Central memory CD4-positive, alpha-beta T cell (primary cell): ENCODE measurements around the gene GSDME.

Experiments used
- DNase-seq: peaks from one replicate; pipeline ENCODE4 v3.0.0; 2022

GSDME gene

DNA sequence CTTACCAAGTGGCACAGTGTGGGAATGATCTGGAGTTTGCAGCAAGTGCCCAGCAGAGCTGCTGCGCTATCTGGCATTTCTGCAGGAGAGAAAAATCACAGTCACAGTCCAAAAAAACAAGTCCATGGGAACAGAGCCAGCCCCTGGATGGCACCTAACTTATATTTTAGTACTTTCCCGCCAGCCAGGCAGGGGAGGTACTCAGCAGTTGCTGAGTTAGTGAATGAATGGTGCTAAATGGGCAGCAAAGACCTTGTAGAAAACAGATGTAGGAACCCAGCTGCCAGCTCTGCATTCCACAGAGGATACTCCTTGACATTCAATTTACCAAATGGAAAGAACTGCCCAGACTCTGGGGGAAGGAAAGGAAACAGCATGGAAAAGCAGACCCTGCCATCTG lies 54.5 kb downstream of the GSDME start:
- DNase-seq: no peak

DNA sequence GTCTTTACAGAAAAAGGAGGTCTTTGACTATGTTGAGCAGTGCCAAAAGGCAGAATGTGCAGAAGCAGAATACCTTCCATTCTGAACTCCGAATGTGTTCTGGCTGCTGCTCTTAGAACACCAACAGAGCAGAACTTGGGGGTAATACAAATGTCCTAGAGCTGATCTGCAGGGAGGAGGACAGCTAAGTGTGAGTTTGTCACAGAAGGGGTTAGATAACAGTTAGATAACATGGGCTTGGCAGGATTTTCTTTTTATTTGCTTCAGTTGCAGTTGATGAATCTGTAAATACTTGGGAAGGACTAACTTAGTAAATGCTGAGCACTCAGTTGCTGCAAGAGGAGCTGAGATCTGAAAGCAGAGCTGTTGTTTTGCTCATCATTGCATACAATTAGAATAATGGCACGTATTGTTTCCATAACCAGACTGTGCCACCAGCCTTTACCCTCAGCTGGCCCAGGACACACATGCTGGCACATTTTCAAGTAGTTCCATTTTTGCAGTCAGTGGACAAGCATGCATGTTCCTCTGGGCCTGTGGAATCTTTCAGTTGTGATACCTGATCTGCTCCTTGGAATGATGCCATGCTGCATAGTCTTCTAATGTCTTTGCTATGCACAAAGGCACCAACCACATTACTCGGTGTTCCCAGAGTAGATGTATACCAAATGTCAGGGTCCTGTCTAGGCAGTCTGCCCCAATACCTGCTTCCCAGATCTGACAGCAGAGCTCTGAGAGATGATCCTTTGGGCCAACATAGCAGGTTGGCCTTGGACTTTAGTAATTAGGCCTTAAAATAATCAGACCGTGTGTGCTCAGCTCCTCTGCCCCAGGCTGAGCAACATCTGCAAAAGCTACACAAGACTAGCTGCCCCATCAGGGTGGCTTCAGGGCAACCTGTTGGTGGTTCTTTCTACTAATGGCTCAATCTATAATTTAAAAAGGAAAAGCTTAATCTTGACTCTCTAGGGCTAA lies 55.7 kb downstream of the GSDME start:
- no peak for DNase-seq

DNA sequence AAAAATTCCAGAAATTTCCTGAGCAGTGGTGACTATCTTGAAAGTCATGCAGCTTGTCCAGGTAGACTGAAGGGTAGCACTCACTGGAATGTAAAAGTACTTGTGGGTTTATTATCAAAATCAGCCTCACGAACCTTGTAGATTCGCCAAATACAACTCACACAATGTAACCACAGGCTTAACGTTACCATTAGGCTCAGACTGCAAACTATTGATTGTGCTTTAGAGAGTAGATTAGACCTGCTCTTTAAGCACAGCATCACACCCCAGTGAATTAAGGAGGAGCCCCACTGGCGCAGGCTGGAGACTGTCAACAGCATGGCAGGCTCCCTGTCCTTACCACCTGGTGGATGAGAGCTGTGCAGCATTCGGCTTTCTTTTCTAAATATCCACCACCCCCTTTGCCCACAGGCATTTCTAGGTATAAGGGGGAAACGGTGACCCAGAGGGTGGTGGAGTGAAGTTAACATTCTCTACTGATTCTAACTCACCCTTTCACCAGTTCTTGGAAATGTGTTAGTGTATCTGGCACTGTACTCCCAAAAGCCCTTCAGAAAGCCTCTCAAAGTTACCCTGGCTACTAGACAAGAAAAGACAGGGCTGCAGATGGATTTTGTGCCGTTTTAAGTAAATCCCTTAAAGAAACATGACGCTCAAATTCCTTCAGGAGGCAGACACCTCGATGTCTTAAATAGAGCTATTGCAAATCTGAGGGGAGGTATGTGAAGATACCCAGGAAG lies 56.6 kb downstream of the GSDME start:
- no peak for DNase-seq

DNA sequence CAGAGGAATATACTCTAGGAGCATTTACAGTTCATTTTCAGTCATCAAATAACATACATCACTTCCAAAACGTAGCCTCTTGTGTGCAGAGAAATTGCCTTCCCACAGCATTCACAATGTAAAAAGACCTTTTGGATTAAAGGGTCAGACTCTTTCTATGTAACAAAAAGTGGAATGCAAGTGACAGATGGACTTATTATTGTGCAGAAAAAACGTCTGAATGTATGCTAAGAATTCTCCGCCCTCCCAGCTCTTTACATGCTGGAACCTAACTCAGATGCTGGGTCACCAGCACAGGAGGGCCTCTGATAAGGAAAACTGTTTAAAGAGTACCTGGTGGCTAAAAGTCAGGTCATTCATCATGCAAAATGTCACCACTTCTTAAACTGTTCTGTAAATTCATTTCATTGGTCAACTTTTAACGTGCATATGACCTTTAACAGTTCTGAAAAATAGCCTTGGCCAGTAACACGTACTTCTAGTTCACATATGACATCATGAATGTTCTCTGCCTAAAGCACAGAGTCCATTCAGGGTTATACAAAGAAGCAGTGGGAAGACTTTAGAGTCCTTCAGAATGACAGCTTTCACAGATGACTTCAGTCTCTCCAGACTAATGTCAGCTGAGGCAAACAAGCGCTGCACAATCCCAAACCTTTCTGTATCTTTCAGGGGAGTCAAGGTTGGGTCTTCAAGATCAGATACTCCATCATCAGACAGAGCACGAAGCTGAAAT lies 58.6 kb downstream of the GSDME start:
- DNase-seq: no peak

DNA sequence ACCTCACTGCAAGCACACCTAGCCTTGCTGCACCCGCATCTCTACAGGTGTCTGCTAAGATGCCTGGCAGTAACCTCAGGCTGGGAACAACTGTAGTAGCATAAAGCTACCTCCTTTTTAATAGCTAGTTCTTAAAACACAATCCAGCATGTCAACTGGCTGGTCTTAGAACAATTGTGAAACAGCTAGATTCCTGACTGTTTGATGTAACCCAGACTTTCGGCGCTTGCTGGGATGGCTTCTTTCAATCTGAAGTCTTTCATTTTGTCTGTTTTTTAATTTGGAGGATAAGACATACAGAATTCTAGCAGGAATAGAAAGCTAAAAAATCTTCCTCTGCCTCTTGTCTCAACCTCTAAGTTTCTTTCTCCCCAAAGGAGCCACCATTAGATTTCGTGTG lies 59.8 kb downstream of the GSDME start:
- DNase-seq: no peak

DNA sequence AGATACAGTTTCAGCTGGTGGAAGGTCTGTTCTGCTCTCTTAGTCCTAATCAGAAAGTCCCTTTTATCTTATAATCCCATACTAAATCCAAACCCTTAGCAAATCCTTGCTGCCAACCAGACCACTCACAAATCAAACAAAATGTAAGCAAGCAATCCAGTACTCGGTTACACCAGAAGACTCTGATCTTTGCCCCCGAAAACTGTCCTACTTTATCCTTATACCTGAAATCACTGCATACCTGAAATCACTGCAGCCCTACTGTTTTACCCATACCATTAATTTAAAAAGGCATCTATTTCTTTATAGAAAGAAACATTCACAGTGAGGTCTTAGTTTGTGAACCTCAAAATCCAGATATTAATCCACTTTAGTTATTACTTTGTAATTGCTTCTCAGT lies 64.7 kb downstream of the GSDME start:
- no peak for DNase-seq

DNA sequence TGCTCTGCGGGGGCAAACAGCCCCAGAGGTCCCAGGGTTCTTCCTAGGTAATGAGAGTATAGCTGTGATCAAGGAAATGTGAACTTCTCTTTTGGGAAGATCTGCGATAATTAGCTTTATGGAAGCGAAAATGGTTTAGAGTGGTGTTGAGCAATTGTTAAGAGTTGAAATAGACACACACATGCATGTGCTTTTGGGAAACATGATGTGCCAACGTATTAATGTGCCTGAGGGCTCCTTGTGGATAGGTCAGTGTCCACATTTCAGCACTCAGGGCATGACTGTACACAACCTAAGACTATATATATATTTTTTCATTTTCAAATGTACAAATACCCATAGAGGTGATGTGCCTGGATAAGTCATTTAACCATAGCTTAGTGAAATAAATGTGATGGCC lies 67.0 kb downstream of the GSDME start:
- no peak for DNase-seq

GRCh38 chr7:24685708-24686107 lies 71.6 kb downstream of the GSDME start:
- no peak for DNase-seq

DNA sequence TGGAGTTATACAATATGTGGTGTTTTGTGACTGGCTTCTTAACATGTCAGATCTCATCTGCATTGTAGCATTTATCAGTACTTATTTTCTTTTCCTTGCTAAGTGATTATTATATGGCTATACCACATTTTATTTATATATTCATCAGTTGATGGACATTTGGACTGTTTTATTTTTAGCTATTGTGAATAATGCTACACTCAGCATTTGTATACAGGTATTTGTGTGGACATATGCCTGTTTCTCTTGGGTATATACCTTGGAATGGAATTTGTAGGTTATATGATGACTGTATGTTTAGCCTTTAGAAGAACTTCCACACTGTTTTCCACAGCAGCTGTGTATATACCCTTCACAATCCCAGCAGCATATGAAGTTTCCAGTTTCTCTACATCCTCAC lies 86.5 kb downstream of the GSDME start:
- DNase-seq: no peak

DNA sequence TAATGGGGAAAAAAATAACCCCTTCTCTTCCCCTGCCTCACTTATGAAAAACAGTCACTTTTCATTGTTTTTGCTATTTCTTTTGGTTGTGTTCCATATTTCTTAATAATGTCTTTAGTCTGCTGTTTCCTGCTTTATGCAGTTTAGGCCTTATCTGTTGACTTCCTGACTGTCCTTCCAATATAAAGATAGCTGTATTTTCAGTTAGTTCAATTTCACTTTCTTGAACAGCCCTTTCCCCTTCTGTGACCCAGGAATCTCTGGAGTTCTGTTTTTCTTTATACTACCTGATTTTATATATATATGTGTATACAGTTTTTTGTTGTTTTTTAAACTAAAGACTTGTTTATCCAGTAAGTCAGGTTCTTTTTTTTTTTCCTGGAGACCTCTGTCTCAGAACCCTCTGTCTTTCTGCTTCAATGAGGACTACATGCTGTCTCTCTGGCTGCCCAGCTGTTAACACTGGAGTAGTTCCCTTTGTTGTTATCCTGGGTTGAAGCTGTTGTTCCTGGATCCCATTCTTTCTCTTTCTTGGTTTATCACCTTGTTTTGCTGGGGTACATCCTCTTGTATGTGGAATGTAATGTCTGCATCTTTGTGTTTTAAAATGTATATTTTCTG lies 87.2 kb downstream of the GSDME start:
- no peak for DNase-seq

- no peak for DNase-seq
Measured at GRCh38 chr7:24668927-24669635, 88.2 kb downstream of the GSDME start.

DNA sequence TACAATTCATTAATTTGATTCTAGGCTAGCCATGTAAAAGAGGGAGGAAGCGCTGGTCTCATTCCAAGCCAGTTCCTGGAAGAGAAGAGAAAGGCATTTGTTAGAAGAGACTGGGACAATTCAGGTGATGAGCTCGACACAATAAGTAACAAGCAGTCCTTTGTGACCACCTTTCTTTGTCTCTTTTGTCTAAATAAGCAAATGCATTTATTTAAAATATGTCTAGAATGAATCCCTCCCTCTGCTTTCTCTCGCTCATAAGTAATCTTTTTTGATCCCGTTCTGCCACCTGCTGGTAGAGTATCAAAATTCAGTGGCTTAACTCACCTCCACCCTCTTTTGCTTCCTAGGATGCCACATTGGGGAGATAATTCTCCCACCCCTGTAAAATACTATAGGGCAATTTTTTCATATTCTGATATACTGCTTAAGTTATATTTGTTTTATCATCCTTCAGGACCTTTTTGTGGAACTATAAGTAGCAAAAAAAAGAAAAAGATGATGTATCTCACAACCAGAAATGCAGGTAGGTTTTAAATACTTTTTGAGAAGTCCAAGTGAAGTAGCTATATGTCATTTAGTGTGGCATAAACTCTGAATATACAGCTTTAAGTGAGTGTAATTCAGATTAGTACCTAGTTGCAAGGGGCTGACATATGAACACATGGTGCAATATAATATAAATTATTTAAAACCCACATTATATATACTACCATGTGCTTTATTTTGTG lies 91.5 kb downstream of the GSDME start:
- DNase-seq: peak; percentile 28

- no peak for DNase-seq
Measured at GRCh38 chr7:24660546-24660945, 96.7 kb downstream of the GSDME start.

DNA sequence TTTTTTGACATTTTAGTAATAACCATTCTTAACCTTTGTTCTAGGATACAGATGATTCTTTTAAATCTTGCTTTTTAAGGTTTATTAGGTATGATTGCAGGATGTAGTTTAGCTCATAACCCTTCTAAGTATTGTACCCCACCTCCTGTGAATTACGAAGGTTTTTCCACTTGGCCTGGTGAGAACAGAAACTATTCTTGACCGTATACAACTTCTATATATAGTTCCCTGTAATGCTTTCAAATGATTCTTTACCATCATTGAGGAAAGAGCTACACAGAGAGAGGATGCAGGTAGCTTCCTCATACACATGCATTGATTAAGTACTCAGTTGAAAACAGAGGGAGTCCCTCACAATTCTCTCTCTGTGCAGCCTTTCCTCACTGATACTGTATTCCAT lies 97.8 kb downstream of the GSDME start:
- no peak for DNase-seq

DNA sequence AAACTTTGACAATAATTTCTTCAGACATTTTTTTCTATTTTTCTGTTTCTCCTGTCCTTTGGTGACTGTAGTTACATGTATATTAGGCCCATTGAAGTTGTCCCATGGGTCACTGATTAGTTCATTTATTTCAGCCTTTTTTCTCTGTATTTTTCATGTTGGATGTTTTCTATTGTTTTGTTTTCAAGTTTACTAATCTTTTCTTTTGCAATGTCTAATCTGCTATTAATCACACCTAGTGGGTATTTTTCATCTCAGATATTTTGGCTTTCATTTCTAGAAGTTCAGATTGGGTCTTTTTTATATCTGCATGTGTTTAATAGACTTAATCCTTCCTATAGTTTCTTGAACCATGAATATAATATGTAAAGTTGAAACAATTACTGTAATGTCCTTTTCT lies 99.3 kb downstream of the GSDME start:
- no peak for DNase-seq

DNA sequence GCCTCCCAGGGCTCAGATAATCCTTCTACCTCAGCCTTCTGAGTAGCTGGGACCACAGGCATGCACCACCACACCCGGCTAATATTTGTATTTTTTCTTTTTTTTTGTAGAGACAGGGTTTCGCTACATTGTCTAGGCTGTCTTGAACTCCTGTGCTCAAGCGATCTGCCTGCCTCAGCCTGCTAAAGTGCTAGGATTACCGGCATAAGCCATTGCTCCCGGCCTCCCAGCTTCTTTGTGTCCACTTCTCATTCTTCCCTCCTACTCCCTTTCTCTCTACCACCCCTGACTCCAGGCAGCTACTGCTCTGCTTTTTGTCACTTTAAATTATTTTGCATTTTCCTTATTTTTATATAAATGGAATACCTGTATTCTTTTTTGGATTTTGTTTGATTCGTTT lies 100.7 kb downstream of the GSDME start:
- no peak for DNase-seq

DNA sequence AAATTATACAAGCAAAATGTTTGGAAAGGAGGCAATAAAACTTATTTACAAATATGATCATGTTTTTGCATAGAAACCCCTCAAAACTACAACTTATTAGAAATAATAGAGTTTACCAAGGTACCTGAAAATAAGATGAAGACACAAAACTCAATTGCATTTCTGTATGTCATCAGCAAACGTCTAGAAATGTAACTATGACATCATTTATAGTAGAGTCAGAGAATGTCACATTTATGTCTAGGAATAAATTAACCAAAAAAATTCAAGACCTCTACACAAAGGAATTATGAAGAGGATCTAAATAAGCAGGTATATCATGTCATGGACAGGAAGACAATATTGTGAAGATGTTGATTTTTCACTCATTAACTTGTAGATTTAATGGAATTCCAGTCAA lies 103.0 kb downstream of the GSDME start:
- DNase-seq: no peak

DNA sequence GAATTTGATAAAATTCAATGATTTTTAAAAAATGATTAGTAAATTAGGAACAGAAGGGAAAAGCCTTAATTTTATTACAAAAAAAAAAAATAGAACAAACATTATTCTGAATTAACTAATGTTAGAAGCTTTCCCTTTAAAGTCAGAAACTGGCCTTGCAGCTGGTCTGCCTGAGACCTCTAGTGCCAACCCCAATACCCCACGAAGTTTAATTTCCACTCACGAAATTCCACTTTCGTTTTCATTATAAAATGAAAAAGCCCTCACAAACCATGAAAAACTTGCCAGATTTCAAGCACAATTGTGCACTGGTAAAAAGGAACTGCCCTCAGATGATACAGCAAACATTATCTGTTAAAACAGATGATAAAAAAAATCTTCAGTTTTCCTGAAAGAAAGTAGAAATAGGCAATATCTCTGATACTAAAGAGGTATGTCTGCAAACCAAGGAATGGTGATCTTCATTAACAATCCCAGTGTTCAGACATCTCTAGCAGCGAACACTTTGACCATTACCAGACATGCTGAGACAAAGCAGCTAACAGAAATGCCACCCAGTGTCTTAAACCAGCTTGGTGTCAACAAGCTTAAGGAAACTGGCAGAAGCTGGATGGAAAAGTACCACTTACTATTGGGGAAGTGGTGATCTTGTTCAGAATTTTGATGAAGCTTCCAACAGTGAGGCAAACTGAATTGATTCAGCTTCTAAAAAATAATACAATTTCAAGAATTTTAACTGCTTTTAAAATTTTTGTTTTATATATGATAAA lies 103.8 kb downstream of the GSDME start:
- no peak for DNase-seq

DNA sequence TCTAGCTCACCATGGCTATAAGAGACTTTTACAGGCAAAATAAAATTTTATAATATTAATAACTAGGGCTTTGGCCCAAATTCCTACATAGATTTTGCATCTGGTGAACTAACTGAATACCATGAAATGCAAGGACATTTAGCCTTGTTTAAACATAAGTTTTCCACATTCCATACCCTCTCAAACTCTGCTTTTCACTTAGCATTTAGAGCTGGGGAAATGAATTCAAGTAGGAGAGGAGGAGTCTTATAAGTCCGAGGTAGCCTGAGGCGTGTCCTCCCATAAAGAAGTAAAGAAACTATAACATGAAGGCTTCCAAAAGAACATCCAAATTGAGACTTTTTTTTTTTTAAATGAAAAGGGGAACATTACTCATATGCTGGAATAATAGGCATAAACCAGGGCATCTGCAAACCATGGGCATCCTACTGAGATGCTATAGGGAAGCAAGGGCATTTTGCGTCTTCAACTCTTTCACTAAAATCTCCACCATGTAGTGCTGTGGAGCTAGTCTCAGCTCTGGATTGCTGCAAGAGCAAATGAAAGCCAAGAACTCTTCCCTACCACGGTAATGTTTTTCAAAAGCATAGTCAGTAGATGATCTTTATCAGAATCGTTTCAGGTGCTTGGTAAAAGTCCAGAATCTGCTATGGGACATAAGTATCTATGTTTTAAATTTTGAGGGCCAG lies 104.9 kb downstream of the GSDME start:
- no peak for DNase-seq
